ENCODE data around the gene PARP12.

Gene PARP12

GRCh38 chr7:140059273-140060242, 3.2 kb downstream of the PARP12 start:
- no peak for TF ChIP-seq CTCF (IDR thresholded peaks at IDR 0.05; ENCODE audit: low read depth, low read length)
- peak; percentile 67 for DNase-seq (ENCODE audit: extremely low read depth, low read depth)

GRCh38 chr7:140058517-140058916, 4.2 kb downstream of the PARP12 start:
- no peak for DNase-seq (ENCODE audit: extremely low read depth, low read depth)
- no peak for TF ChIP-seq CTCF (IDR thresholded peaks at IDR 0.05; ENCODE audit: low read depth, low read length)

GRCh38 chr7:140057143-140057535, 5.6 kb downstream of the PARP12 start:
- DNase-seq (ENCODE audit: extremely low read depth, low read depth) = no peak
- TF ChIP-seq CTCF (IDR thresholded peaks at IDR 0.05; ENCODE audit: low read depth, low read length) = no peak

GRCh38 chr7:140056431-140057142, 6.2 kb downstream of the PARP12 start:
- TF ChIP-seq CTCF (IDR thresholded peaks at IDR 0.05; ENCODE audit: low read depth, low read length) = no peak
- no peak for DNase-seq (ENCODE audit: extremely low read depth, low read depth)

- TF ChIP-seq CTCF (IDR thresholded peaks at IDR 0.05; ENCODE audit: low read depth, low read length) = no peak
- DNase-seq (ENCODE audit: extremely low read depth, low read depth) = no peak
Observed at GRCh38 chr7:140055833-140056232, 6.9 kb downstream of the PARP12 start.

GRCh38 chr7:140054751-140055150, 8.0 kb downstream of the PARP12 start:
- no peak for DNase-seq (ENCODE audit: extremely low read depth, low read depth)
- no peak for TF ChIP-seq CTCF (IDR thresholded peaks at IDR 0.05; ENCODE audit: low read depth, low read length)

All from AG09319 (cell line).